ENCODE results near the gene INTS1.

DNA sequence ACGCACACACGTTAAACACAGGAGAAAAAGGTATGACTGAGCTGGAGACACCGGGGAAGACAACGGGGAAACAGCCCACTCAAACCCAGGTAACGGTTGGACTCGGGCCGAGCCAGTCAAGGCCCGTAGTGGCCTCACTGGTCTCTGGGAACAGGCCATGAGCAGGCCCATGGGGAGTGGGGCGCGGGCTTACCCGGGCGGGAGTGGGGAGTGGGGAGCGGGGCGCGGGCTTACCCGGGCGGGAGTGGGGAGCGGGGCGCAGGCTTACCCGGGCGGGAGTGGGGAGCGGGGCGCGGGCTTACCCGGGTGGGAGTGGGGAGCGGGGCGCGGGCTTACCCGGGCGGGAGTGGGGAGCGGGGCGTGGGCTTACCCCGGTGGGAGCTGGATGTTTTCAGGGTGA, 11.5 kb downstream of the INTS1 start:
- no peak for TF ChIP-seq GATA2 (IDR thresholded peaks at IDR 0.05; ENCODE audit: low read depth, low read length)
- no peak for TF ChIP-seq GATA3 (IDR thresholded peaks at IDR 0.05; ENCODE audit: low read depth, low read length)
